Measurements from ENCODE around the gene SPEN. TPM values are rescaled to one million over a fixed set of nuclear protein-coding genes. Genes with fewer than 3 reads are reported as not detected.
"Not testable (repeated sequence)": the region's sequence is repeated elsewhere in the genome, so short reads cannot be mapped to it uniquely, and the experiment has no call there.

SPEN gene
- total RNA-seq, 1 donor from 2014 or later: 18.9 TPM

GRCh38 chr1:15977947-15978346 lies 130.4 kb downstream of the SPEN start:
- DNase-seq (ENCODE audit: low read depth, low spot score): not testable (repeated sequence)

- no peak for DNase-seq (ENCODE audit: low read depth, low spot score)
Measured at GRCh38 chr1:15981679-15982078, 134.2 kb downstream of the SPEN start.

DNA sequence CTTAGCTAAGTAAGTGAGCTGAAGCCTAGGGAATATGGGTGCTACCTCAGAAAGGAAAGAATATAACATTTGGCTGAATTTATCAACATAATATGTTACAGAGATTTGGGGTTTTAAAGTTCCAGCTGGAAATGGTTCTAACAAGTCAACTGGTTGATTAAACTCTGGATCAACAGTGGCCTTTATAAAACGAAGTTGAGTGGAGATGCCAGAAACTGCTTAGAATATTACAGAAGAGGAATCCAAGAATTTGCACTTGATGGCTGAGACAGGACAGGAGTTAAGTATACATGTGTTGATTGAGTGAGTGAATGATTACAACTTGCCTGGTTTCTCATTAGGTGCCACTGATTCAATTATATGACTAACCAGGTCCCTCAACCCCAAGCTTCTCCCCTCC lies 135.8 kb downstream of the SPEN start:
- DNase-seq (ENCODE audit: low read depth, low spot score): no peak

DNA sequence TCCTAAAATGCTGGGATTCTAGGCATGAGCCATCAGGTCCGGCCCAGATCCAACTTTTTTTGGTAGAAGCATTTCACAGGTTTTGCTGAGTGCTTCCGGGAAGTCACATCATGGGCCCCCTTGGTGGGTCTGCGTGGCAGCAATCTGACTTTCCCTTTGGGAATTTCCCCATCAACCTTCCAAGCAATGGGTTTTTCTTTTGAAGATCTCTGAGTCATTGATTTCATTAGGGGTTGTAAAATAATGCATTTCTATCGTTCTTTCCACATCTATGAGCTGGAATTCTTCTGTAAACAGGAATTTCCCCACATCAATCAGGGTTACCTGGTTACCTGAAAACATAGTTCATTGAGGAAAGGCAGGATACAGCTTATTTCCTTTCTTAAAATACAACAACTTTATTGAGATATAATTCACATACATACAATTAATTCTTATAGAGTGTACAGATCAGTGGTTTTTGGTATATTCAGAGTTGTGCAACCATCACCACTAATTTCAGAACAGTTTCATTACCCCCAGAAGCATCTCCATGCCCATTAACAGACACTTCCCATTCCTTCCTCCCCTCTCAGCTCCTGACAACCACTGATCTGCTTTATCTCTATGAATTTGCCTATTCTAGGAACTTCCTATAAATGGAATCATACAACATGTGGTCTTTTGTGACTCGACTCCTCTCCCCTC lies 138.2 kb downstream of the SPEN start:
- no peak for DNase-seq (ENCODE audit: low read depth, low spot score)

GRCh38 chr1:15988856-15989736 lies 141.6 kb downstream of the SPEN start:
- DNase-seq (ENCODE audit: low read depth, low spot score): no peak

DNA sequence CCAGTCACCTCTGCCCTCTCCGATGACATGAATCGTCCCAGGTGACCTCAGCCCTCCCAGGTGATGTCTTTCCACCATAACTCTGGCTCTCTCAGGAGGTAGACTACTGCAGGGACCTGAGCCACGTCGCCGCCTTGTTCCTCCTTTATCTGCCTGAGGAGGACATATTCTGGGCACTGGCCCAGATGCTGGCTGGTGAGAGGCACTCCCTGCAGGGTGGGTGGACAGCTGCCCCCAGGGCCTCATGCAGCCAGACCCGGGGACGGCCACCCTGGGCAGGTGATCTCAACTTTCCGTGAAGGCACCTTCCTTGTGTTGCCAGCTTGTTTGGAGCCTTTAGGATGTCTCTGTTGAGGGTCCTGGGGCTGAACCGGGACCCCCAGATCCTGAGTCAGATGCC lies 142.3 kb downstream of the SPEN start:
- DNase-seq (ENCODE audit: low read depth, low spot score): no peak

Other genes with a start within 250 kb of the SPEN start
- 14.2 and 21.3 TPM in 2 replicates for gene DDI2, start 230.2 kb upstream of the SPEN start, total RNA-seq
- gene PLEKHM2, start 163.4 kb upstream of the SPEN start, total RNA-seq: 49.8 and 57.6 TPM in 2 replicates
- gene SLC25A34, start 111.4 kb upstream of the SPEN start, total RNA-seq: 0.20 and 0.42 TPM in 2 replicates
- gene TMEM82, start 105.2 kb upstream of the SPEN start, total RNA-seq: not detected in 2 replicates
- 311 and 321 TPM in 2 replicates for gene FBLIM1, start 88.9 kb upstream of the SPEN start, total RNA-seq
- 2.4 and 4.7 TPM in 2 replicates for gene UQCRHL, start 40.1 kb upstream of the SPEN start, total RNA-seq
- 52.4 and 63.3 TPM in 2 replicates for gene ZBTB17, start 128.4 kb downstream of the SPEN start, total RNA-seq
- not detected in 2 replicates for gene SRARP, start 156.5 kb downstream of the SPEN start, total RNA-seq
- gene HSPB7, start 170.3 kb downstream of the SPEN start, total RNA-seq: 0.14 TPM in 1 of 2 replicates, not detected in the other
- gene CLCNKA, start 174.3 kb downstream of the SPEN start, total RNA-seq: not detected in 2 replicates
- gene CLCNKB, start 196.1 kb downstream of the SPEN start, total RNA-seq: 0.07 TPM in 1 of 2 replicates, not detected in the other
- 0.14 and 0.20 TPM in 2 replicates for gene FAM131C, start 225.9 kb downstream of the SPEN start, total RNA-seq